Measurements from ENCODE around the gene NLRP5. TPM values are rescaled to one million over a fixed set of nuclear protein-coding genes. Genes with fewer than 3 reads are reported as not detected.

NLRP5 gene
- total and polyA plus RNA-seq, 2 of the 8 experiments (the other 6 are each of a cell fraction or from before 2014, with no cell fraction given): not detected

- H3K23ac ChIP-seq (ENCODE audit: insufficient read length): no peak overlapping the region
- H2BK20ac ChIP-seq (ENCODE audit: low read length): no peak overlapping the region
- H3K9ac ChIP-seq (replicated peaks in 1 of 4; ENCODE audit: extremely low read depth in 1 of 4, low read depth in 3 of 4, low read length in 3 of 4): no peak overlapping the region
- no peaks in the 10 kb centered on the region for H3K23me2 ChIP-seq (ENCODE audit: low read depth, low read length)
- H4K91ac ChIP-seq (replicated peaks; ENCODE audit: insufficient read length, low read length): no peak overlapping the region
- no peak overlapping the region for H3K18ac ChIP-seq (ENCODE audit: extremely low read depth, low read length)
- no peak overlapping the region for H2BK15ac ChIP-seq (ENCODE audit: low read length)
- H2BK5ac ChIP-seq (ENCODE audit: low read depth, low read length): no peak overlapping the region
- H3K4me2 ChIP-seq (ENCODE audit: insufficient read depth in 1 of 2, low read depth in 2 of 2, low read length in 2 of 2): no peak overlapping the region
- H2AFZ ChIP-seq (ENCODE audit: low read length): no peak overlapping the region
- CTCF ChIA-PET (ENCODE audit: partially characterized antibody): no interaction called here
- H4K5ac ChIP-seq (ENCODE audit: insufficient read length, low read depth, low read length): no peak overlapping the region
- no peak overlapping the region for H3K27ac ChIP-seq (ENCODE audit: low read depth, low read length)
- no peaks in the 10 kb centered on the region for H3K4me1 ChIP-seq (replicated peaks in 1 of 4; ENCODE audit: control insufficient read depth in 3 of 4, insufficient read depth in 4 of 4, low read length in 3 of 4)
- no peaks in the 10 kb centered on the region for H3K36me3 ChIP-seq (ENCODE audit: control insufficient read depth in 2 of 4, insufficient read depth in 4 of 4, low read length in 3 of 4)
- no peak overlapping the region for H2BK12ac ChIP-seq (ENCODE audit: low read depth, low read length)
- H2BK120ac ChIP-seq (replicated peaks; ENCODE audit: low read depth, low read length): no peak overlapping the region
- no peak overlapping the region for H3K14ac ChIP-seq (ENCODE audit: insufficient read length)
- DNase-seq (ENCODE audit: low read depth in 1 of 2, low spot score in 2 of 2) (no peak), FAIRE-seq (no peak)
- no peak for TF ChIP-seq SUZ12 (IDR thresholded peaks at IDR 0.05; ENCODE audit: low read length)
- no peak for TF ChIP-seq JUN (IDR thresholded peaks at IDR 0.05; ENCODE audit: low read depth, low read length)
- H3K4me3 ChIP-seq (ENCODE audit: extremely low read depth in 1 of 4, insufficient read depth in 2 of 4, low read depth in 3 of 4, low read length in 4 of 4): no peak overlapping the region
- H3K4ac ChIP-seq (replicated peaks; ENCODE audit: insufficient read length, low read depth, low read length): no peak overlapping the region
- H3K79me2 ChIP-seq (ENCODE audit: control insufficient read depth in 1 of 2, insufficient read depth in 2 of 2, low read length in 2 of 2): no peaks in the 10 kb centered on the region
- no peak overlapping the region for H4K8ac ChIP-seq (ENCODE audit: extremely low read depth, insufficient read depth, low read length)
- H4K20me1 ChIP-seq (replicated peaks in 1 of 2; ENCODE audit: control insufficient read depth in 1 of 2, insufficient read depth in 2 of 2, low read length in 2 of 2): no peaks in the 10 kb centered on the region
- no peak overlapping the region for H2AK5ac ChIP-seq (ENCODE audit: low read depth, low read length)
- POLR2A ChIA-PET (ENCODE audit: partially characterized antibody): no interaction called here
- no peaks in the 10 kb centered on the region for H3K27me3 ChIP-seq (replicated peaks in 1 of 4; ENCODE audit: control insufficient read depth in 3 of 4, extremely low read depth in 1 of 4, insufficient read depth in 3 of 4, low read length in 3 of 4)
- WGBS, 2 experiments (ENCODE audit: extremely low coverage in 1 of 2, insufficient coverage in 1 of 2, insufficient read length in 1 of 2, insufficient replicate concordance in 2 of 2, low coverage in 1 of 2, low lambda C conversion rate in 2 of 2, missing lambda C conversion rate in 1 of 2): 83% methylated on average over 1 of the region's 1 CpG; no CpG with 5 or more reads in 1 of the 2 experiments
- no peak overlapping the region for H3K56ac ChIP-seq (replicated peaks; ENCODE audit: insufficient read length, low read depth, low read length)
- H3K79me1 ChIP-seq (ENCODE audit: low read depth, low read length): no peaks in the 10 kb centered on the region
- H3K9me3 ChIP-seq (ENCODE audit: insufficient read depth in 2 of 2, low read depth in 1 of 2, low read length in 1 of 2): peaks cover 48 to 64% of the 10 kb centered on the region in 2 experiments
Observed at GRCh38 chr19:56014765-56015164, 28.2 kb downstream of the NLRP5 start.
